HEK293 (cell line): ENCODE results near the gene CCL2.

Source experiments
- TSHZ1 ChIP-seq: fragments of 450-650 bp; formaldehyde crosslinking; IDR thresholded peaks from 2 replicates; pipeline ENCODE4 v1.5.1; 2016; ENCODE audit warnings: missing biosample characterization, missing genetic modification characterization, borderline replicate concordance
- ZNF140 ChIP-seq: fragments of 450-650 bp; formaldehyde crosslinking; IDR thresholded peaks from 2 replicates; pipeline ENCODE4 v1.5.1; 2016; ENCODE audit warnings: missing biosample characterization, missing genetic modification characterization
- ZNF274 ChIP-seq, 2 experiments: fragments of 200-500 bp in 1 of 2; fragments of 450-650 bp in 1 of 2; sonication (Bioruptor generic) in 1 of 2; formaldehyde crosslinking in 1 of 2; IDR thresholded peaks; 2 replicates each; pipeline versions ENCODE4 v1.5.1 to v1.6.1; 2014 to 2016; ENCODE audit warnings: borderline replicate concordance in 1 of 2, inconsistent platforms in 1 of 2, low read length in 1 of 2, missing biosample characterization in 1 of 2, missing genetic modification characterization in 1 of 2
- TF ChIP-seq, protein P1 (sequence below): fragments of 450-650 bp; formaldehyde crosslinking; IDR thresholded peaks from 2 replicates; pipeline ENCODE4 v1.5.1; 2016; ENCODE audit warnings: missing biosample characterization, missing genetic modification characterization

- TF ChIP-seq, protein P1, sequence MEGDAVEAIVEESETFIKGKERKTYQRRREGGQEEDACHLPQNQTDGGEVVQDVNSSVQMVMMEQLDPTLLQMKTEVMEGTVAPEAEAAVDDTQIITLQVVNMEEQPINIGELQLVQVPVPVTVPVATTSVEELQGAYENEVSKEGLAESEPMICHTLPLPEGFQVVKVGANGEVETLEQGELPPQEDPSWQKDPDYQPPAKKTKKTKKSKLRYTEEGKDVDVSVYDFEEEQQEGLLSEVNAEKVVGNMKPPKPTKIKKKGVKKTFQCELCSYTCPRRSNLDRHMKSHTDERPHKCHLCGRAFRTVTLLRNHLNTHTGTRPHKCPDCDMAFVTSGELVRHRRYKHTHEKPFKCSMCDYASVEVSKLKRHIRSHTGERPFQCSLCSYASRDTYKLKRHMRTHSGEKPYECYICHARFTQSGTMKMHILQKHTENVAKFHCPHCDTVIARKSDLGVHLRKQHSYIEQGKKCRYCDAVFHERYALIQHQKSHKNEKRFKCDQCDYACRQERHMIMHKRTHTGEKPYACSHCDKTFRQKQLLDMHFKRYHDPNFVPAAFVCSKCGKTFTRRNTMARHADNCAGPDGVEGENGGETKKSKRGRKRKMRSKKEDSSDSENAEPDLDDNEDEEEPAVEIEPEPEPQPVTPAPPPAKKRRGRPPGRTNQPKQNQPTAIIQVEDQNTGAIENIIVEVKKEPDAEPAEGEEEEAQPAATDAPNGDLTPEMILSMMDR (tag by site-specific recombination): no peak
- TF ChIP-seq TSHZ1 (no peak), ZNF274 (IDR thresholded peaks at IDR 0.05; ENCODE audit: low read length) (no peak), ZNF274 (tag by site-specific recombination; IDR thresholded peaks at IDR 0.05; ENCODE audit: borderline replicate concordance) (no peak), ZNF140 (tag by site-specific recombination) (no peak)
These were observed 35.5 kb downstream of the CCL2 start for GRCh38 chr17:34290586-34290985.
